ENCODE results near the gene KLHL2. TPM values are rescaled to one million over a fixed set of nuclear protein-coding genes. Genes with fewer than 3 reads are reported as not detected.
"Not testable (repeated sequence)": the region's sequence is repeated elsewhere in the genome, so short reads cannot be mapped to it uniquely, and the experiment has no call there.

KLHL2 gene
- total and polyA plus RNA-seq, 9 of the 15 experiments (the other 6 are each of a cell fraction or from before 2014, with no cell fraction given), result 2.5 to 11.3 (median 6.1) TPM

DNA sequence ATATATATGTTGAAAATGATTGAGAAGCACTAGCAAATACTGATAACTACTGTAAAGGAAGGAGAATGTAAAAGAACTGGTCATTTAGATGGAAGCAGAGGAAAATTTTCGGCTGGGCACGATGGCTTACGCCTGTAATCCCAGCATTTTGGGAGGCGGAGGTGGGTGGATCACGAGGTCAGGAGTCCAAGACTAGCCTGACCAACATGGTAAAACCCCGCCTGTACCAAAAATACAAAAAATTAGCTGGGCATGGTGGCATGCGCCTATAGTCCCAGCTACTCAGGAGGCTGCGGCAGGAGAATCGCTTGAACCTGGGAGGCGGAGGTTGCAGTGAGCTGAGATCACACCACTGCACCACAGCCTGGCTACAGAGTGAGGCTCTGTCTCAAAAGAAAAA lies 22.4 kb upstream of the KLHL2 start:
- FAIRE-seq; CTCF ChIA-PET (ENCODE audit: low intra/inter-chr PET ratio): not testable (repeated sequence)

DNA sequence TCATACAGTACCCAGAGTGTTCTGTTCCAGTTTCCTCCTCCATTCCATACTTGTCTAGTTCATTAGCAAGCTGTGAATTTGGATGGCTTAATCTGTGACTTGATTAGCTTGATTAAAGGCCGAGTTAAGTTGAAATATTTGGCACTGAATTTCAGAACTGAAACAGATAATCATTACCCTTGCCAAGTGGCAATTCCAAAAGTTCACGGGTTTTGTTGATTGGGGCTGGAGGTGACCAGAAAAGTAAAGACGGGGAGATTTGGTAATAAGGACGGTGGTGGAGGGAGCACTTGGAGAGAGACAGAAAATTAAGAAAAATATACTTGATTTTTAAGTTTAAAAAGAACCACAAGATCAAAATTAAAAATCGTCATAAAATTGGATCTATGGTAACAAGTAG lies 21.9 kb upstream of the KLHL2 start:
- in situ Hi-C loops (cut with MboI) (no loop called here), intact Hi-C loops (cut with micrococcal nuclease) (no loop called here)
- POLR2A ChIA-PET, result interaction anchor here (0.6 to 1.0 kb wide), 2 partner anchors 46 to 250 kb away, joined by 3 to 5 read pairs; no protein-coding TSS in a partner anchor
- WGBS (ENCODE audit: insufficient coverage, low coverage, missing lambda C conversion rate), result 2% methylated on average over 5 of the region's 5 CpGs
- ATAC-seq (no peak), FAIRE-seq (no peak), DNase-seq (ENCODE audit: extremely low read depth in 1 of 4, low spot score in 3 of 4) (no peak)
- TF ChIP-seq RBM14 (IDR thresholded peaks at IDR 0.05; ENCODE audit: borderline replicate concordance, insufficient read depth, low read depth, low read length), result no peak
- no peak for TF ChIP-seq BACH1 (tag; IDR thresholded peaks at IDR 0.05)
- TF ChIP-seq, protein P1, sequence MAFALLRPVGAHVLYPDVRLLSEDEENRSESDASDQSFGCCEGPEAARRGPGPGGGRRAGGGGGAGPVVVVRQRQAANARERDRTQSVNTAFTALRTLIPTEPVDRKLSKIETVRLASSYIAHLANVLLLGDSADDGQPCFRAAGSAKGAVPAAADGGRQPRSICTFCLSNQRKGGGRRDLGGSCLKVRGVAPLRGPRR (CRISPR knock-in tag; IDR thresholded peaks at IDR 0.05), result no peak
- no peak for TF ChIP-seq TOE1 (IDR thresholded peaks at IDR 0.05; ENCODE audit: borderline replicate concordance)
- TF ChIP-seq TOE1 (CRISPR knock-in tag; IDR thresholded peaks at IDR 0.05; ENCODE audit: borderline replicate concordance, low read depth), result no peak
- TF ChIP-seq DEAF1 (CRISPR knock-in tag; IDR thresholded peaks at IDR 0.05), result no peak
- no peak for TF ChIP-seq NCOA6 (IDR thresholded peaks at IDR 0.05)
- no peak for TF ChIP-seq ZNF174 (CRISPR knock-in tag; IDR thresholded peaks at IDR 0.05)
- TF ChIP-seq ZNF384 (IDR thresholded peaks at IDR 0.05; ENCODE audit: low read depth, low read length), result no peak
- TF ChIP-seq, protein P2, sequence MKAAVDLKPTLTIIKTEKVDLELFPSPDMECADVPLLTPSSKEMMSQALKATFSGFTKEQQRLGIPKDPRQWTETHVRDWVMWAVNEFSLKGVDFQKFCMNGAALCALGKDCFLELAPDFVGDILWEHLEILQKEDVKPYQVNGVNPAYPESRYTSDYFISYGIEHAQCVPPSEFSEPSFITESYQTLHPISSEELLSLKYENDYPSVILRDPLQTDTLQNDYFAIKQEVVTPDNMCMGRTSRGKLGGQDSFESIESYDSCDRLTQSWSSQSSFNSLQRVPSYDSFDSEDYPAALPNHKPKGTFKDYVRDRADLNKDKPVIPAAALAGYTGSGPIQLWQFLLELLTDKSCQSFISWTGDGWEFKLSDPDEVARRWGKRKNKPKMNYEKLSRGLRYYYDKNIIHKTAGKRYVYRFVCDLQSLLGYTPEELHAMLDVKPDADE (conservative IDR thresholded peaks at IDR 0.05; ENCODE audit: control insufficient read depth, low read depth, low read length), result no peak
- no peak for TF ChIP-seq NR2C2 (CRISPR knock-in tag; IDR thresholded peaks at IDR 0.05)
- TF ChIP-seq NR2C2 (tag; IDR thresholded peaks at IDR 0.05), result no peak
- TF ChIP-seq WHSC1 (IDR thresholded peaks at IDR 0.05; ENCODE audit: low read length), result no peak
- no peak for TF ChIP-seq ZNF444 (CRISPR knock-in tag; IDR thresholded peaks at IDR 0.05)
- no peaks in the 10 kb centered on the region for H3K36me3 ChIP-seq (ENCODE audit: control insufficient read depth, insufficient read depth, low read length)
- H3K4me1 ChIP-seq (replicated peaks in 1 of 2; ENCODE audit: control insufficient read depth in 2 of 2, insufficient read depth in 2 of 2, low read length in 2 of 2), result no peaks in the 10 kb centered on the region
- no peaks in the 10 kb centered on the region for H4K20me1 ChIP-seq (replicated peaks; ENCODE audit: control insufficient read depth, insufficient read depth, low read length)
- no peak overlapping the region for H3K4me3 ChIP-seq
- H3K4me2 ChIP-seq (ENCODE audit: insufficient read depth, low read length), result no peak overlapping the region
- no peak overlapping the region for H3K9ac ChIP-seq (ENCODE audit: insufficient read depth in 1 of 2, low read depth in 2 of 2, low read length in 2 of 2)
- no peaks in the 10 kb centered on the region for H3K9me1 ChIP-seq (ENCODE audit: control insufficient read depth, insufficient read depth, low read length)
- no peaks in the 10 kb centered on the region for H3K9me3 ChIP-seq (replicated peaks; ENCODE audit: control insufficient read depth, insufficient read depth, low read depth, low read length)
- CTCF ChIA-PET (ENCODE audit: low intra/inter-chr PET ratio), result no interaction called here
- no peaks in the 10 kb centered on the region; a peak in 2 of 5 replicates for H3K27me3 ChIP-seq (ENCODE audit: control insufficient read depth in 2 of 2, insufficient read depth in 2 of 2, low read length in 2 of 2)
- no peaks in the 10 kb centered on the region for H3K79me2 ChIP-seq (ENCODE audit: control insufficient read depth, insufficient read depth, low read length)
- no peak overlapping the region for H2AFZ ChIP-seq (ENCODE audit: low read depth, low read length)
- no TSS peak for BruUV-seq (replicated peaks)
- H3K27ac ChIP-seq (ENCODE audit: extremely low read depth, low read depth, low read length), result no peak overlapping the region

More for the DNA sequence above, 22.4 kb upstream of the KLHL2 start:
- H3K4me1 ChIP-seq (replicated peaks in 1 of 2; ENCODE audit: control insufficient read depth in 2 of 2, insufficient read depth in 2 of 2, low read length in 2 of 2); BruUV-seq (replicated peaks); ATAC-seq; H3K9me1 ChIP-seq (ENCODE audit: control insufficient read depth, insufficient read depth, low read length); H3K4me3 ChIP-seq; H3K4me2 ChIP-seq (ENCODE audit: insufficient read depth, low read length); H3K9me3 ChIP-seq (replicated peaks; ENCODE audit: control insufficient read depth, insufficient read depth, low read depth, low read length); H3K9ac ChIP-seq (ENCODE audit: insufficient read depth in 1 of 2, low read depth in 2 of 2, low read length in 2 of 2); H4K20me1 ChIP-seq (replicated peaks; ENCODE audit: control insufficient read depth, insufficient read depth, low read length); DNase-seq (ENCODE audit: extremely low read depth in 1 of 4, low spot score in 3 of 4); H3K27ac ChIP-seq (ENCODE audit: extremely low read depth, low read depth, low read length); in situ Hi-C loops (cut with MboI); H3K36me3 ChIP-seq (ENCODE audit: control insufficient read depth, insufficient read depth, low read length); H3K27me3 ChIP-seq (ENCODE audit: control insufficient read depth in 2 of 2, insufficient read depth in 2 of 2, low read length in 2 of 2); intact Hi-C loops (cut with micrococcal nuclease); H2AFZ ChIP-seq (ENCODE audit: low read depth, low read length); H3K79me2 ChIP-seq (ENCODE audit: control insufficient read depth, insufficient read depth, low read length): not testable (repeated sequence)
- 17% methylated on average over 10 of the region's 10 CpGs for WGBS (ENCODE audit: insufficient coverage, low coverage, missing lambda C conversion rate)
- POLR2A ChIA-PET, result interaction anchor here (0.6 to 1.0 kb wide), 2 partner anchors 46 to 250 kb away, joined by 3 to 5 read pairs; no protein-coding TSS in a partner anchor
